Sigmoid colon (tissue), 7 donors: Measurements from ENCODE around the gene C1QTNF5. TPM values are rescaled to one million over a fixed set of nuclear protein-coding genes. Genes with fewer than 3 reads are reported as not detected.

ENCODE experiments used
- DNase-seq: peaks from one replicate; pipeline ENCODE4 v3.0.0-alpha.2; 2019
- H3K27ac ChIP-seq, 4 donors: fragments of 200-600 bp; sonication (generic); one replicate each; pipeline ENCODE4 v1.5.1; 2016 to 2019; ENCODE audit warnings: mild to moderate bottlenecking in 1 of 4
- H3K27me3 ChIP-seq, 3 donors: fragments of 200-600 bp; sonication (generic); one replicate each; pipeline ENCODE4 v1.5.1; 2019; ENCODE audit warnings: mild to moderate bottlenecking in 1 of 3
- H3K36me3 ChIP-seq, 4 donors: fragments of 200-600 bp; sonication (generic); one replicate each; pipeline ENCODE4 v1.5.1; 2016 to 2019
- H3K4me1 ChIP-seq, 4 donors: fragments of 200-600 bp; sonication (generic); one replicate each; pipeline ENCODE4 v1.5.1; 2017 to 2019
- H3K4me3 ChIP-seq, 4 donors: fragments of 200-600 bp; sonication (generic); one replicate each; pipeline ENCODE4 v1.5.1; 2017 to 2019; ENCODE audit warnings: mild to moderate bottlenecking in 2 of 4, moderate library complexity in 1 of 4
- H3K9me3 ChIP-seq, 4 donors: fragments of 200-600 bp in 3 of 4; sonication (generic) in 3 of 4; one replicate each; pipeline versions ENCODE4 v1.5.1 to v1.6.1; 2013 to 2019
- EP300 ChIP-seq, 4 donors: sonication (generic); formaldehyde crosslinking; IDR thresholded peaks; one replicate each; pipeline ENCODE4 v1.6.1; 2017; ENCODE audit warnings: antibody characterized with exemption in 4 of 4
- POLR2A ChIP-seq, 2 donors: fragments of 450-650 bp; IDR thresholded peaks; one replicate each; pipeline ENCODE4 v1.6.1; 2016; ENCODE audit warnings: antibody characterized with exemption in 2 of 2, mild to moderate bottlenecking in 2 of 2, moderate library complexity in 2 of 2
- POLR2AphosphoS5 ChIP-seq, 4 donors: sonication (generic); formaldehyde crosslinking; IDR thresholded peaks; one replicate each; pipeline ENCODE4 v1.6.1; 2017; ENCODE audit warnings: antibody characterized with exemption in 4 of 4
- WGBS, 2 donors: extraction: QIAGEN DNeasy Blood & Tissue Kit; methylation state at CpG; one replicate each; pipeline ENCODE4 v1.1.7; 2013; 5-methylcytosine and 5-hydroxymethylcytosine counted together
- intact Hi-C: fragments of 100-400 bp; cut with DNase I; formaldehyde crosslinking; loops from one replicate; pipeline ENCODE4 v1.15.1; 2023
- polyA plus RNA-seq, 3 donors: library from polyadenylated mRNA; stranded (reverse); fragments of 200-250 nt; gene quantifications; one replicate each; pipeline ENCODE4 v1.2.3, GENCODE V29; 2013
- total RNA-seq, 4 donors: library from RNA; depleted of rRNA; stranded (reverse); fragments of >200 nt; gene quantifications; one replicate each; pipeline ENCODE4 v1.1.0, GENCODE V29; 2016
- TF ChIP-seq, protein P1 (sequence below), 4 experiments: fragments of 450-650 bp in 3 of 4; fragments of 200-600 bp in 1 of 4; IDR thresholded peaks; one replicate each; pipeline ENCODE4 v1.5.1; 2016 to 2019; ENCODE audit warnings: antibody characterized with exemption in 4 of 4, mild to moderate bottlenecking in 3 of 4, moderate library complexity in 2 of 4
- donor health status: healthy with polysubstance abuse.
- donor health status: Bipolar disorder and iron deficiency.
- donor health status: healthy.

The C1QTNF5 gene
- total and polyA plus RNA-seq, 7 donors, result 4.9 to 35.2 (median 23.2) TPM

DNA sequence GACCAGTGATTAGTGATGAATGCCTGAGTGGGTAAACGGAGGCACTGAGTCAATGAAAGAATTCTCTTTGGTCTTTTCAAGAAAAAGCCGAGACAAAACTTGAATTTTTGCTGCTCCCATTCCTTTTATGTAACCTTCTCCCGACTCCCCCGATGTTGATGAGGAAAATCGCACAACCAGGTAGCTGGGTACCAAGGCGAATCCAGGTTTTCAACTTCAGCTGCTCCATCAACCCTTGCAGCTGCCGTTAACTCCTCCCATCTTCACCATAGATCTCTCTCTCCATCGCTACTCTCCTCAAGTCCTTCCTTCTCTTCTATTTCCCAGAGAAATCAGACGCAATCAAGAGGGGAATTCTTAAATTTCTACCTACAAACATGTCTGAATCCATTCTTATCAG, 41.4 kb upstream of the C1QTNF5 start:
- H3K4me3 ChIP-seq, result peak overlapping the region; percentile 32 to 47 (median 40)
- intact Hi-C loops, result loop anchor here (2.0 to 5.0 kb wide), 2 partner anchors 40 to 93 kb away; partner anchors contain the start of gene C1QTNF5

DNA sequence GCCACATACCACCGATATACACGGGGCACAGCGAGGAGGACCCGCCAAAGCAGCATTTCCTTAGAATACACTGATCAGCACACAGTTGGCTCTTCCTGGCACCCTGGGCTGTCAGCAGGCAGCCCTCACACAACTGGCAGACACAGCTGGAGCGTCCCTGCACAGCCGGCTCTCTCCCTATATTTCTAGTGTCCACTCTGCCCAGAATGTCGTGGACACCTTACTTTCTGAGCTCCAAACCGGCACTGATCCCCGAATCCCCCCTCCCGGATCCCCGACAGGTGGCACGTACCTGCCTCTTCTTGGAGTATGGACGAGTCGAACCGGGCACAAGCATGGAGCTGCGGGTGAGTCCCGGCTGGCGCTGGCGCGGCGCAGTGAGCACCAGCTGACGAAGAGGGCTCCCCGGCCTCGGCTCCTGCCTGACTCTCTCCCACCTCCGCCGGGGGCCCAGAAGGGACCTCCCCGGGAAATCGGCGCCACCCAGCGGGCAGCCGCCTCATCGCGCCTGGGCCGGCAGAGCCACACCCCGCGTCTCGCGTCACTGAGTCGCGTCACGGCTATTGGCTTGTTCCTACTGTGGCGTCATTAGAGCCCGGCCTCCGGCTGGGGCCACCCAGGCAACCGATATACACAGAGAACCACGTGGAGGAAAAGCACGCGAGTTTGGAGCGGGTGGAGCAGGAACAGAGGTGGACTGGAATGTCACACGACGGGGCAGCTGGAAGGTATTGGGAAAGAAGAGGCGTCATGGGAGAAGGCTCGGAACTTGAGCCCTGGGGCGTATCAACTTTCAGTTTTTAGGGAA, 40.7 kb upstream of the C1QTNF5 start, which contains the start of gene USP2:
Gene USP2, minus strand, starts transcription at position 510 of the 808 bp plus-strand sequence. CDS start 8,210 bp downstream, outside the sequence.
- H3K36me3 ChIP-seq, result no peaks in the 10 kb centered on the region
- H3K9me3 ChIP-seq, result no peaks in the 10 kb centered on the region
- peak within 1 kb of the TSS; percentile 32 to 47 (median 40) for H3K4me3 ChIP-seq
- WGBS, 2 donors, result 0% methylated on average over 54 of the region's 54 CpGs
- H3K27me3 ChIP-seq, result no peaks in the 10 kb centered on the region
- H3K27ac ChIP-seq, result peak within 1 kb of the TSS; percentile 20 to 79 (median 62)
- intact Hi-C loops, result loop anchor here (1.0 to 5.0 kb wide), 2 partner anchors 25 to 39 kb away; partner anchors contain the start of gene C1QTNF5
- peaks cover 0 to 22% (median 15%) of the 10 kb centered on the region in 4 donors for H3K4me1 ChIP-seq
- peak in 3 of 4 donors; percentile 62 to 92 (median 82) for TF ChIP-seq EP300 (IDR thresholded peaks at IDR 0.05)
- TF ChIP-seq, protein P1, sequence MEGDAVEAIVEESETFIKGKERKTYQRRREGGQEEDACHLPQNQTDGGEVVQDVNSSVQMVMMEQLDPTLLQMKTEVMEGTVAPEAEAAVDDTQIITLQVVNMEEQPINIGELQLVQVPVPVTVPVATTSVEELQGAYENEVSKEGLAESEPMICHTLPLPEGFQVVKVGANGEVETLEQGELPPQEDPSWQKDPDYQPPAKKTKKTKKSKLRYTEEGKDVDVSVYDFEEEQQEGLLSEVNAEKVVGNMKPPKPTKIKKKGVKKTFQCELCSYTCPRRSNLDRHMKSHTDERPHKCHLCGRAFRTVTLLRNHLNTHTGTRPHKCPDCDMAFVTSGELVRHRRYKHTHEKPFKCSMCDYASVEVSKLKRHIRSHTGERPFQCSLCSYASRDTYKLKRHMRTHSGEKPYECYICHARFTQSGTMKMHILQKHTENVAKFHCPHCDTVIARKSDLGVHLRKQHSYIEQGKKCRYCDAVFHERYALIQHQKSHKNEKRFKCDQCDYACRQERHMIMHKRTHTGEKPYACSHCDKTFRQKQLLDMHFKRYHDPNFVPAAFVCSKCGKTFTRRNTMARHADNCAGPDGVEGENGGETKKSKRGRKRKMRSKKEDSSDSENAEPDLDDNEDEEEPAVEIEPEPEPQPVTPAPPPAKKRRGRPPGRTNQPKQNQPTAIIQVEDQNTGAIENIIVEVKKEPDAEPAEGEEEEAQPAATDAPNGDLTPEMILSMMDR (IDR thresholded peaks at IDR 0.05), result peak; percentile 76 to 91 (median 88)
- TF ChIP-seq POLR2A (IDR thresholded peaks at IDR 0.05), result peak in 1 of 2 donors; percentile 41
- peak; percentile 25 to 85 (median 48) for TF ChIP-seq POLR2AphosphoS5 (IDR thresholded peaks at IDR 0.05)
- peak; percentile 98 for DNase-seq

More for the DNA sequence above, 41.4 kb upstream of the C1QTNF5 start:
- H3K27ac ChIP-seq, result peak overlapping the region in 2 of 4 donors; percentile 69 to 79
- no peaks in the 10 kb centered on the region for H3K9me3 ChIP-seq
- 11 to 14% methylated on average over 9 of the region's 9 CpGs for WGBS, 2 donors
- H3K27me3 ChIP-seq, result no peaks in the 10 kb centered on the region
- TF ChIP-seq POLR2AphosphoS5 (IDR thresholded peaks at IDR 0.05) (no peak), EP300 (IDR thresholded peaks at IDR 0.05) (no peak), POLR2A (IDR thresholded peaks at IDR 0.05) (no peak)
- TF ChIP-seq, protein P1 (IDR thresholded peaks at IDR 0.05), result no peak
- H3K4me1 ChIP-seq, result peaks cover 0 to 21% (median 12%) of the 10 kb centered on the region in 4 donors
- DNase-seq, result no peak
- H3K36me3 ChIP-seq, result no peaks in the 10 kb centered on the region

DNA sequence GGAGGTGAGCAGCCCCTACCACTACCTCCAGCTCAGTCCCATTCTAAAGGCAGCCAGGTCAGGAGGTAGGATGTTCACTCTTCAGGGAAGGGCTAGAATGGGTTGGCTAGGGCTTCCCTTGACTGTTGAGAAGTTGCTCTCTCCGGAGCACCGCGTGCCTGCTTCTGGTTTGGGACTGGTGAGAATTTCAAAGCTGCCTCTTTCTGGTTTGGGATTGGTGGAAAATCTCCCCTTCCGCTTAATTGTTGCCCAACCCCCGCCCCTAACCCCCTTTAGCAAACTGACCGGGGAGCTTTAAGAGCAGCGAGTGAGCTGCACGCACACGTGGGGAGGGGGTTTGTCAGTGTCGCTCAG, 40.1 kb upstream of the C1QTNF5 start:
- no peak for DNase-seq
- H3K27me3 ChIP-seq, result no peaks in the 10 kb centered on the region
- intact Hi-C loops, result loop anchor here (1.0 to 5.0 kb wide), 2 partner anchors 25 to 39 kb away; partner anchors contain the start of gene C1QTNF5
- no peaks in the 10 kb centered on the region for H3K9me3 ChIP-seq
- H3K36me3 ChIP-seq, result no peaks in the 10 kb centered on the region
- H3K4me1 ChIP-seq, result peaks cover 0 to 28% (median 21%) of the 10 kb centered on the region in 4 donors
- WGBS, 2 donors, result 10% methylated on average over 10 of the region's 10 CpGs
- peak overlapping the region in 3 of 4 donors; percentile 34 to 47 (median 47) for H3K4me3 ChIP-seq
- TF ChIP-seq EP300 (IDR thresholded peaks at IDR 0.05) (no peak), POLR2AphosphoS5 (IDR thresholded peaks at IDR 0.05) (no peak), POLR2A (IDR thresholded peaks at IDR 0.05) (no peak)
- TF ChIP-seq, protein P1 (IDR thresholded peaks at IDR 0.05), result no peak
- peak overlapping the region; percentile 20 to 79 (median 62) for H3K27ac ChIP-seq

DNA sequence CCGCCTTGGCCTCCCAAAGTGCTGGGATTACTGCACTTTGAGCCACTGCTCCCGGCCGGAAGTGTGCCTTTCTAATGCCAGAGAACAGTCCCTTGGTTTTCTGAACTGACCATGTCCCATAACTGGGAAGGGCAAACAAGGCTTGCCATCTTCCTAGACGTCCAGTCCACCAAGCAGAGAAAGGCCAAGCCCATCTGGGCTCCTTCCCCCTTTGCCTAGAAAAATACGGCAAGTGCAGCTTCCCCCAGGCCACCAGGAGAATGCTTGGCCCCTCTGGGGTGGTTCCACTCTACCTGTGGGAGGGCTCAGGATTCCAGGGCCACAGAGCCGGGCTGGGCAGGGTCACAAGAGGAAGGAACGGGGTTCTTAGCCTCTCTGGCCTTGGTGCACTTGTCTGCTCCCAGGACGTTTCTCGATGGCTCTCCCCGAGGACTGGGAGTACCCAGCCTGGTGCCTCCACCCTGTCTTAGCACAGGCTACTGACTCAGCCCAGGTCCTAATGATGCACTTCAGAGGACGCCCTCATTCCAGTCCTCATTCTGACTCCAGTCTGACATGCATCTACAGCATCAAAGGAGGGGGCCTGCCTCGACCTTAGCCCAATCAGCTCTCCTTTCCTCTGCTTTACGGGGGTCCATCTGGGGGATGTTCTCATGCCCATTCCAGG, 39.6 kb upstream of the C1QTNF5 start:
- H3K4me1 ChIP-seq, result peaks cover 0 to 33% (median 25%) of the 10 kb centered on the region in 4 donors
- DNase-seq, result no peak
- no peaks in the 10 kb centered on the region for H3K36me3 ChIP-seq
- peak overlapping the region in 1 of 4 donors; percentile 47 for H3K4me3 ChIP-seq
- no peaks in the 10 kb centered on the region for H3K27me3 ChIP-seq
- H3K9me3 ChIP-seq, result no peaks in the 10 kb centered on the region
- intact Hi-C loops, result loop anchor here (5.0 kb wide), 1 partner anchor 38 kb away; the partner anchor contains the start of gene C1QTNF5
- H3K27ac ChIP-seq, result peak overlapping the region in 1 of 4 donors; percentile 69
- WGBS, 2 donors, result 67 to 81% methylated on average over 13 of the region's 13 CpGs
- TF ChIP-seq EP300 (IDR thresholded peaks at IDR 0.05) (no peak), POLR2A (IDR thresholded peaks at IDR 0.05) (no peak), POLR2AphosphoS5 (IDR thresholded peaks at IDR 0.05) (no peak)
- TF ChIP-seq, protein P1 (IDR thresholded peaks at IDR 0.05), result no peak
